Measurements from ENCODE around the gene SYPL1.

SYPL1 gene

DNA sequence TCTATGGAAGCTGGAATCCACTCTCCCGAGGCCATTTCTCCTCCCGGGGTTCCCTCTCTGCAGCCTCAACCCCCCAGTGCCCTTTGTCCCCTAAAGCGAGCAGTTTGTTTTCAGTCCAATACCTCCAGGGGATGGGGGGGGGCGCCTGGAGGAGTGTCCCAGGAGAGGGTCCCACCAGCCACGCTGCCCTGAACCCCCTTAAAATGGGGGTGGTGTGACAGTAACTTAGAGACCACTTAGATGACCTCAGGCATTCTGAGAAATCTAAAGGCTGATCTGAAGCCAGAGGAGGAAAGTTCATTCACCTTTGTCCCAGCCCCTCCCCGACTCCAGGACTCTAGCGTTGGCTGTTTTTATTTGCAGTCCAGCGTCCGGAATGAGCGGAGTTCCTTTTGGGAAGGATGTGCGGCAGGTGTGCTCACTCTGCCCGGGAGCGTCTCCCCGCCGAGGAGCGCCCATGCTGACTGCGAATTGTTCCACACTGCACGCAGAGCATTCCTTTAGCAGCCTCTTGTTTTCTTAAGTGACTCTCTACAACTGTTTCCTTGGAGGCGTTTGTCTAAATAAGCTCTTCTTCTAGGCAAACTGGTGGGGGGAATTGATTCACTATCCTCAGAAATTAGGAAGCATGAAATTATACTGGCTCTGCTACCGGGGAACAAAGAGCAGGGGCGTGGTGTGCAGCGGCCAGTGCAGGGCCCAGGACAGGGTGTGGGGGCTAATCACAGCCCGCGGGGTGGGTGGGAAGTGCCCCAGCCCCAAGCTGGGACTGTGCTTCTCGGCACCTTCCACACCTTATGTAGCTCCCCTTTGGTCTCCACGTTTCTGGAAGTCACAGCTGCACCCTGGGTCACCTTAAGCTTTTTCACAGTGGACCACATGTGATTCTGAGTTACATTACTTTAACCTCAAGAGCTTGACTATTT, 46.3 kb downstream of the SYPL1 start:
- Histone ChIP-seq H3K79me2 (ENCODE audit: control insufficient read depth, insufficient read depth, low read length, unreplicated experiment) (no peaks in the 10 kb centered on the region), H3K27me3 (ENCODE audit: insufficient read depth, low read length) (no peaks in the 10 kb centered on the region), H3K27ac (ENCODE audit: low read depth, low read length) (peak overlapping the region; percentile 51), H2AFZ (ENCODE audit: low read length, unreplicated experiment) (peak overlapping the region; percentile 88), H3K4me1 (ENCODE audit: control insufficient read depth, insufficient read depth, low read length, unreplicated experiment) (peaks cover 19% of the 10 kb centered on the region), H3K36me3 (ENCODE audit: insufficient read depth, low read length) (no peaks in the 10 kb centered on the region), H3K4me3 (ENCODE audit: low read depth, low read length) (peak overlapping the region; percentile 69)

DNA sequence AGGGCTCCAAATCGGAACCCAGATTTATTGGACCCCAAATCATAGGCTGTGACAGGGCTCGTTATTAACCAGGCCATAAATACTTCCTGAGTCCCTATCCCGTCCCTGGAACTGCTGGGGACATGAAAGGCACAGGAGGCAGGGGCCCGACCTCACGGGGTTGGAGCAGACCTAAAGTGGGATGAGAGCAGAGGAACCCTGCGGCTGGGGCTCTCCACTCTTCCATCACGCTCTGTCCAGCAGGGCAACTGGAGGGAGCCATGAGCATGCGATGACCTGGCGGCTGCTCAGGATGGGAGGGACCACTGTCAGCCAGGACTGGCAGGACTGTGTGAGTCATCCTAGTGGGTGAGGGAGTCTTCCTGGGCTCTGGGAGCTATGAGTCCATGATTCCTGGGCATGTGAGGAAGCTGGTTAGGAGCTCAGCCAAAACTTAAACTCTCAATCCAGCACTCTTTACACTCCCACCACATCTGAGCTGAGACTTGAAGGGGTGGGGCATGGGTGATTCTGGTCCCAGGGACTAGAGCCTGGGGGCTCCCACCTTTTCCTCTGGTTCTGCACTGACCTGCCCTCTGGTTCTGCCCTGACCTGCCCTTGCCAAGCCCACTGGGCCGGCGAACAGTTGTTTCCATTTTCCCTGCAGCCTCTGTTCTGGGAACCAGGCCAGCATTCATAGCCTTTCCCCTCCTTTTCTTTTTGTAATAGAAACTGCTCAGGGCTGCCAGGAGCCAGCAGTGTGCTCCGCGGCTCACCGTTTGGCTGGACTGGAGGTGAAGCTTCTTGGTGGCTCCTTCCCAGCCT, 47.1 kb downstream of the SYPL1 start:
- H3K27me3 ChIP-seq (ENCODE audit: insufficient read depth, low read length): no peaks in the 10 kb centered on the region
- peak overlapping the region; percentile 88 for H2AFZ ChIP-seq (ENCODE audit: low read length, unreplicated experiment)
- peak overlapping the region; percentile 69 for H3K4me3 ChIP-seq (ENCODE audit: low read depth, low read length)
- H3K4me1 ChIP-seq (ENCODE audit: control insufficient read depth, insufficient read depth, low read length, unreplicated experiment): peaks cover 19% of the 10 kb centered on the region
- H3K79me2 ChIP-seq (ENCODE audit: control insufficient read depth, insufficient read depth, low read length, unreplicated experiment): no peaks in the 10 kb centered on the region
- H3K27ac ChIP-seq (ENCODE audit: low read depth, low read length): peak overlapping the region; percentile 51
- no peaks in the 10 kb centered on the region for H3K36me3 ChIP-seq (ENCODE audit: insufficient read depth, low read length)

DNA sequence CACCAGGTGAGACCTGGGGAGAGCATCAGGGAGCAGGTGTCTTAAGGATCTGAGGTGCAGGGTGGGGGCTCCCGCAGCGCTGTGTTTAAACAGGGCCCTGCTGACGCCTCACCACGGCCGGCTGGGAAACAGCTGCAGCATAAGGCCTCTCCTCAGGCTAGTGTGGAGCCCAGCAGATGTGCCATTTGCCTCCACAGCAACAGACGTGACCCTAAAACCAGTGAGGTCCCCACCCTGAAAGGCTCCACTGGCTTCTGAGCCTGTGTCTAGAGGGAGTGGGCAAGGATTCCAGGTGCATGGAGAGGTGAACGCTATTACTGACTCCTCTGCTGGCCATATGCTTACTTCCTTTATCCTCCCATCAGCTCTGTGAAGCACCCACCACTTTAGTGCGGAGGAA, 47.8 kb downstream of the SYPL1 start:
- Histone ChIP-seq H2AFZ (ENCODE audit: low read length, unreplicated experiment) (no peak overlapping the region), H3K4me3 (ENCODE audit: low read depth, low read length) (no peak overlapping the region), H3K36me3 (ENCODE audit: insufficient read depth, low read length) (no peaks in the 10 kb centered on the region), H3K27ac (ENCODE audit: low read depth, low read length) (peak overlapping the region; percentile 14; the same call in 1 of the 2 replicates), H3K4me1 (ENCODE audit: control insufficient read depth, insufficient read depth, low read length, unreplicated experiment) (peaks cover 19% of the 10 kb centered on the region), H3K27me3 (ENCODE audit: insufficient read depth, low read length) (no peaks in the 10 kb centered on the region), H3K79me2 (ENCODE audit: control insufficient read depth, insufficient read depth, low read length, unreplicated experiment) (no peaks in the 10 kb centered on the region)

DNA sequence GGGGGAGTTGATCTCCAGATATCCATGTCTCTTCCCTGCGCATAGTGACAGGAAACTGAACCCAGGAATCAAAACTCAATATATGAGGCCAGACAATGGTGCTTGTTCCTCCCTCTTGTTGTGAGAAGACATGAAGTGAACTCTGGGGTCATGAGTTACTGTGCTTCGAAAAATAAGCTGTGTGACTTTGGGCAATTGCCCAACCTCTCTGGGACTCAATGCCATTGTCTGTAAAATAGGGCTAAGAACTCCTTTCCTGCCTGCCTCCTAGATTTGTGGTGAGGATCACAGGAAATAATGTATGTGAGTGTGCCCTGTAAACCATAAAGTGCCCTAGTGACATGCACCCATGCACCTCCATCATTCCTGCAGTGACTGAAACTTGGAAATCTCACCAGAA, 48.4 kb downstream of the SYPL1 start:
- Histone ChIP-seq H3K27me3 (ENCODE audit: insufficient read depth, low read length) (no peaks in the 10 kb centered on the region), H3K4me1 (ENCODE audit: control insufficient read depth, insufficient read depth, low read length, unreplicated experiment) (peaks cover 19% of the 10 kb centered on the region), H3K79me2 (ENCODE audit: control insufficient read depth, insufficient read depth, low read length, unreplicated experiment) (no peaks in the 10 kb centered on the region), H2AFZ (ENCODE audit: low read length, unreplicated experiment) (no peak overlapping the region), H3K36me3 (ENCODE audit: insufficient read depth, low read length) (no peaks in the 10 kb centered on the region), H3K27ac (ENCODE audit: low read depth, low read length) (no peak overlapping the region), H3K4me3 (ENCODE audit: low read depth, low read length) (no peak overlapping the region)

DNA sequence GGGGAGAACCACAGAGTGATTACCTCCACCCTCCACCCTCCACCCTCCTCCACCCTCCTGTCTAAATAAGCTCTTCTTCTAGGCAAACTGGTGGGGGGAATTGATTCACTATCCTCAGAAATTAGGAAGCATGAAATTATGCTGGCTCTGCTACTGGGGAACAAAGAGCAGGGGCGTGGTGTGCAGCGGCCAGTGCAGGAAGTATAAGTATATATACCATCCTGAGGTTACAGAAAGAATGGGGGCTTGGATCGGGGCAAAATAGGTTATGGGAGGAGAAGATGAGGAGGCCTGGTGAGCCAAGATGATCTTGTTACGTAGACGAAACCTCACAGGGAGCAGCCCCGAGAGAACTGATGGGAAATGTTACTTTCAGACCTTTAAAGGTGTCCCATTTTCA, 49.1 kb downstream of the SYPL1 start:
- Histone ChIP-seq H3K4me1 (ENCODE audit: control insufficient read depth, insufficient read depth, low read length, unreplicated experiment) (peaks cover 19% of the 10 kb centered on the region), H3K4me3 (ENCODE audit: low read depth, low read length) (no peak overlapping the region), H3K79me2 (ENCODE audit: control insufficient read depth, insufficient read depth, low read length, unreplicated experiment) (no peaks in the 10 kb centered on the region), H3K27me3 (ENCODE audit: insufficient read depth, low read length) (no peaks in the 10 kb centered on the region), H3K27ac (ENCODE audit: low read depth, low read length) (no peak overlapping the region), H2AFZ (ENCODE audit: low read length, unreplicated experiment) (no peak overlapping the region), H3K36me3 (ENCODE audit: insufficient read depth, low read length) (no peaks in the 10 kb centered on the region)

DNA sequence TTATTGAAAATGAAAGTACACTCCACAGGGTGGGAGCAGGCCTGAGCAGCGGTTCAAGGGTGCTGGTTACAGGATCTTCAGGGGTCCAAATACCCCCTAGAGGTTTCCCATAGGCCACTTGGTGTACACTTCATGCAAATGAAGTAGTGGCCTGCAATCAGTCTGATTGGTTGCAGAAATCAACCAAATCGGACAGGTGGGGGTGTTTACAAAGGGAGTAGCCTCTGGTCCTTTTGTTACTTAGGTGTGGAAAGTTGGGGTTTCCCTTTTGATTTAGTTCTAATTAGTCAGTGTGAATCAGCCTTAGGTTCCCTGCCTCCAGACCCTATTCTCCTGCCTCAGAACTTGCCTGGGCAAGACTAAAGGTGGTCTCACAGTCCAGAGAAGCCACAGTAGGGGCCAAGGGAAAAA, 49.6 kb downstream of the SYPL1 start:
- H3K36me3 ChIP-seq (ENCODE audit: insufficient read depth, low read length): no peaks in the 10 kb centered on the region
- H3K4me1 ChIP-seq (ENCODE audit: control insufficient read depth, insufficient read depth, low read length, unreplicated experiment): peaks cover 19% of the 10 kb centered on the region
- H3K27ac ChIP-seq (ENCODE audit: low read depth, low read length): no peak overlapping the region
- no peak overlapping the region for H2AFZ ChIP-seq (ENCODE audit: low read length, unreplicated experiment)
- H3K27me3 ChIP-seq (ENCODE audit: insufficient read depth, low read length): no peaks in the 10 kb centered on the region
- H3K4me3 ChIP-seq (ENCODE audit: low read depth, low read length): no peak overlapping the region
- H3K79me2 ChIP-seq (ENCODE audit: control insufficient read depth, insufficient read depth, low read length, unreplicated experiment): no peaks in the 10 kb centered on the region

DNA sequence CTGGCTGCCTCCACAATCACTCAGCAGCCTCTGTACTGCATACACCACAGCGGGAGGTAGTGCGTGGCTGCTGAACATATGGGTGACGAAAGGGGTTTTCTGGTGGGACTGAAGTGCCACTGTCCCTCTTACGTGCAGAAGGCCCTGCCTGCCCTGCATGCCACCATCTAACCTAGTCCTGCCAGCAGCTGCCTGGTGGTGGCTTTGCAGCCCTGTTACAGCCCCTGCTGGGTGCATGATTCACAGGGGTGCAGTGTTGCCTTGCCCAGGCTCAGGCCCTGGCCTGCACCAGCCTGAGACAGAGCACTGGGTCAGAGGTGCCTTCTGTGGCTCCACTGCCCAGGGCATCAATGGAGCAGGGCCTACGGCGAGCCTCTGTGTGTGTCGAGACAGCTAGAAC, 50.1 kb downstream of the SYPL1 start:
- no peaks in the 10 kb centered on the region for H3K36me3 ChIP-seq (ENCODE audit: insufficient read depth, low read length)
- H3K27ac ChIP-seq (ENCODE audit: low read depth, low read length): no peak overlapping the region
- H3K4me1 ChIP-seq (ENCODE audit: control insufficient read depth, insufficient read depth, low read length, unreplicated experiment): peaks cover 23% of the 10 kb centered on the region
- no peak overlapping the region for H2AFZ ChIP-seq (ENCODE audit: low read length, unreplicated experiment)
- no peaks in the 10 kb centered on the region for H3K79me2 ChIP-seq (ENCODE audit: control insufficient read depth, insufficient read depth, low read length, unreplicated experiment)
- H3K4me3 ChIP-seq (ENCODE audit: low read depth, low read length): no peak overlapping the region
- H3K27me3 ChIP-seq (ENCODE audit: insufficient read depth, low read length): no peaks in the 10 kb centered on the region

DNA sequence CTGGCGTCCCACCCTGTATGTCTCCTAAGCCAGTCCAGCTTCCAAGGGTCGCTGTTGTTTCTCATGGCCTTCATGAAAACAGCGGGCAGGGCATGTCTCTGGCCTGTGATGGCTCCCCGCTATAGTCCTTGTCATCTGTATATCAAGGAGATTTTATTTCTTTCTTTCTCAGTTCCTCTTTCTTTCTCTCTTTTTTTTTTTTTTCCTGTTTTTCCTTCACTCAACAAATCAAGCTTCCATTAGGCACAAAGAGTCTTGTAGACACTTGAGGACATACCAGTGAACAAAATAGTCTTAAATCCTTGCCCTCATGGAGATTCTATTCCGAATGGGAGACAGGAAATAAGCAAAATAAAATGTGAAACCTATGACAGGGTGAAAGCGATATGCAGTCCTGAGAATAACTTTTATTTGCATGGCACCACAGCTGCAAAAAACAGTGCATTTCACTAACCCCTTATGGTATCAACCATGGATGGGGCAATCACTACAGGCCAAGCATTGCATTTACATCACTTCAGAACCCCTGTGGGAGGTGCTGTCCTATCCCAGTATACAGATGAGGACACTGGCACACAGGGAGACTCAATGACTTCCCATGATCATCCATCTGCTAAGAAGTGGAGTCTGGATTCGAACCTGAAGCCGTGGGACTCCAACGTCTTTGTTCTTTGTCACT, 50.7 kb downstream of the SYPL1 start:
- H2AFZ ChIP-seq (ENCODE audit: low read length, unreplicated experiment): no peak overlapping the region
- H3K79me2 ChIP-seq (ENCODE audit: control insufficient read depth, insufficient read depth, low read length, unreplicated experiment): no peaks in the 10 kb centered on the region
- H3K4me1 ChIP-seq (ENCODE audit: control insufficient read depth, insufficient read depth, low read length, unreplicated experiment): peaks cover 23% of the 10 kb centered on the region
- no peaks in the 10 kb centered on the region for H3K36me3 ChIP-seq (ENCODE audit: insufficient read depth, low read length)
- H3K27me3 ChIP-seq (ENCODE audit: insufficient read depth, low read length): no peaks in the 10 kb centered on the region
- H3K4me3 ChIP-seq (ENCODE audit: low read depth, low read length): no peak overlapping the region
- H3K27ac ChIP-seq (ENCODE audit: low read depth, low read length): no peak overlapping the region

DNA sequence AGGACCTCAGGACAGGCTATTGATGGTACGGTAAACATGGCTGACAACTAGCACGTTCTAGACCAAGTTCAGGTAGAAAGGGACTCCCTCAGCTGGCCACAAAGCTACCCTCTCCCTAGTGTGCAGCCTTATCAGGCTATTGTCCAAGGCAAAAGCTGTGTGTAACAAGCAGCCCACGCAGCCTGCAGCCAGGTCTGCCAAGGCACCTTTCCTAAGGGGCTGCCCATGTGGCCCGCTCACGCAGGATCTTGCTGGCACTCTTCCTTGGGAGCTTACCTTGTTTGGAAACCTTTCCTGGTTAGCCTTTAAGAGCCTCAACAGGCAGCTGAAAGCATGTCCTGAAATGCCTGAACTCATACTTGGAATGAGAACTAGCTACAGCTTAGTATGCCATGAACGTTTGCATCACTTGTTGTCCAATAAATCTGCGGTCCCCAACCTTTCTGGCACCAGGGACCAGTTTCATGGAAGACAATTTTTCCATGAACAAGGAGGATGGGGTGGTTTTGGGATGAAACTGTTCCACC, 51.7 kb downstream of the SYPL1 start:
- no peak overlapping the region for H3K4me3 ChIP-seq (ENCODE audit: low read depth, low read length)
- H3K36me3 ChIP-seq (ENCODE audit: insufficient read depth, low read length): no peaks in the 10 kb centered on the region
- no peak overlapping the region for H3K27ac ChIP-seq (ENCODE audit: low read depth, low read length)
- peaks cover 14% of the 10 kb centered on the region for H3K4me1 ChIP-seq (ENCODE audit: control insufficient read depth, insufficient read depth, low read length, unreplicated experiment)
- no peaks in the 10 kb centered on the region for H3K27me3 ChIP-seq (ENCODE audit: insufficient read depth, low read length)
- no peaks in the 10 kb centered on the region for H3K79me2 ChIP-seq (ENCODE audit: control insufficient read depth, insufficient read depth, low read length, unreplicated experiment)
- H2AFZ ChIP-seq (ENCODE audit: low read length, unreplicated experiment): no peak overlapping the region

DNA sequence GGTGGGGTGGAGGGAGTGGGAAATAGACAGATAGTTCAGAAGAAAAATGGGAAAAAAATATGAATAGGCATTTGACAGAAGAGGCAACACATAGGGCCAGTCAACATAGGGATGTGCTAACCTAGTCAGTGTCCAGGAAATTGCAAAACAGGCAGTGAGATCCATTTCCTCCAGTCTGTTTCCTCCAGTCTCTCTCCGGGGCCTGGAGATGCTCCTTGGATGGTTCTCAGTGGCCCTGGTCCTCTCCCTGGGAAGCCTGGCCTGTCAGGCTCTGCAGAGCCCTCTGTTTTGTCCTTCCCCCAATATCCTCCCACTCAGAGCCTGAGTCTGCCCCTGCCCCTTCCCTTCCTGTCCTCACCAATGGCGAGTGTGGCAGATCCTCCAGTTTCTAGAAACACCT, 52.6 kb downstream of the SYPL1 start:
- Histone ChIP-seq H3K36me3 (ENCODE audit: insufficient read depth, low read length) (no peaks in the 10 kb centered on the region), H3K4me3 (ENCODE audit: low read depth, low read length) (no peak overlapping the region), H3K4me1 (ENCODE audit: control insufficient read depth, insufficient read depth, low read length, unreplicated experiment) (peaks cover 8% of the 10 kb centered on the region), H3K27me3 (ENCODE audit: insufficient read depth, low read length) (no peaks in the 10 kb centered on the region), H2AFZ (ENCODE audit: low read length, unreplicated experiment) (no peak overlapping the region), H3K27ac (ENCODE audit: low read depth, low read length) (no peak overlapping the region), H3K79me2 (ENCODE audit: control insufficient read depth, insufficient read depth, low read length, unreplicated experiment) (no peaks in the 10 kb centered on the region)

Measured in ACC112 (cell line).